Measurements from ENCODE around the gene APPBP2. TPM values are rescaled to one million over a fixed set of nuclear protein-coding genes. Genes with fewer than 3 reads are reported as not detected.
A peak's percentile ranks its signal among the peaks of the same experiment; 100 is the strongest.
"Not testable (repeated sequence)": the region's sequence is repeated elsewhere in the genome, so short reads cannot be mapped to it uniquely, and the experiment has no call there.

APPBP2 gene
- total RNA-seq (2014; rRNA removed; shearing (Covaris generic)) = 11.7 TPM in 2 replicates

GRCh38 chr17:60525685-60526514 is at the start of gene APPBP2:
TSS of gene APPBP2 (minus strand) at chr17:60526242. CDS start at chr17:60525931, 311 bp downstream.
- Histone ChIP-seq H3K36me3 (replicated peaks; ENCODE audit: control insufficient read depth, insufficient read depth, low read length) (no peaks in the 10 kb centered on the region), H3K27me3 (ENCODE audit: control insufficient read depth, insufficient read depth, low read length) (no peaks in the 10 kb centered on the region), H3K4me3 (ENCODE audit: insufficient read depth, low read depth, low read length) (peak within 1 kb of the TSS; percentile 72)
- peak; percentile 91 for DNase-seq

- no peak overlapping the region for H3K4me3 ChIP-seq (ENCODE audit: insufficient read depth, low read depth, low read length)
- no peaks in the 10 kb centered on the region for H3K36me3 ChIP-seq (replicated peaks; ENCODE audit: control insufficient read depth, insufficient read depth, low read length)
- no peaks in the 10 kb centered on the region for H3K27me3 ChIP-seq (ENCODE audit: control insufficient read depth, insufficient read depth, low read length)
- DNase-seq = no peak
These were observed 47.4 kb upstream of the APPBP2 start for GRCh38 chr17:60573236-60574051.

- no peak overlapping the region for H3K4me3 ChIP-seq (ENCODE audit: insufficient read depth, low read depth, low read length)
- H3K36me3 ChIP-seq (replicated peaks; ENCODE audit: control insufficient read depth, insufficient read depth, low read length) = no peaks in the 10 kb centered on the region
- H3K27me3 ChIP-seq (ENCODE audit: control insufficient read depth, insufficient read depth, low read length) = no peaks in the 10 kb centered on the region
- DNase-seq = no peak
These were observed 39.2 kb upstream of the APPBP2 start for GRCh38 chr17:60565233-60565632.

- Histone ChIP-seq H3K4me3 (ENCODE audit: insufficient read depth, low read depth, low read length) (no peak overlapping the region), H3K36me3 (replicated peaks; ENCODE audit: control insufficient read depth, insufficient read depth, low read length) (no peaks in the 10 kb centered on the region), H3K27me3 (ENCODE audit: control insufficient read depth, insufficient read depth, low read length) (no peaks in the 10 kb centered on the region)
- no peak for DNase-seq
These were observed 37.7 kb upstream of the APPBP2 start for GRCh38 chr17:60563743-60564142.

GRCh38 chr17:60562421-60562820 is 36.4 kb upstream of the APPBP2 start:
- Histone ChIP-seq H3K36me3 (replicated peaks; ENCODE audit: control insufficient read depth, insufficient read depth, low read length) (no peaks in the 10 kb centered on the region), H3K4me3 (ENCODE audit: insufficient read depth, low read depth, low read length) (no peak overlapping the region), H3K27me3 (ENCODE audit: control insufficient read depth, insufficient read depth, low read length) (no peaks in the 10 kb centered on the region)
- DNase-seq = no peak

- no peak for DNase-seq
- no peak overlapping the region for H3K4me3 ChIP-seq (ENCODE audit: insufficient read depth, low read depth, low read length)
- H3K27me3 ChIP-seq (ENCODE audit: control insufficient read depth, insufficient read depth, low read length) = no peaks in the 10 kb centered on the region
- H3K36me3 ChIP-seq (replicated peaks; ENCODE audit: control insufficient read depth, insufficient read depth, low read length) = no peaks in the 10 kb centered on the region
These were observed 34.8 kb upstream of the APPBP2 start for GRCh38 chr17:60560860-60561257.

- no peak for DNase-seq
- H3K36me3 ChIP-seq (replicated peaks; ENCODE audit: control insufficient read depth, insufficient read depth, low read length) = no peaks in the 10 kb centered on the region
- no peak overlapping the region for H3K4me3 ChIP-seq (ENCODE audit: insufficient read depth, low read depth, low read length)
- H3K27me3 ChIP-seq (ENCODE audit: control insufficient read depth, insufficient read depth, low read length) = no peaks in the 10 kb centered on the region
These were observed 34.2 kb upstream of the APPBP2 start for GRCh38 chr17:60559995-60560859.

- Histone ChIP-seq H3K36me3 (replicated peaks; ENCODE audit: control insufficient read depth, insufficient read depth, low read length) (no peaks in the 10 kb centered on the region), H3K27me3 (ENCODE audit: control insufficient read depth, insufficient read depth, low read length) (no peaks in the 10 kb centered on the region), H3K4me3 (ENCODE audit: insufficient read depth, low read depth, low read length) (no peak overlapping the region)
- no peak for DNase-seq
These were observed 33.6 kb upstream of the APPBP2 start for GRCh38 chr17:60559659-60559994.

GRCh38 chr17:60557805-60558204 is 31.8 kb upstream of the APPBP2 start:
- H3K4me3 ChIP-seq (ENCODE audit: insufficient read depth, low read depth, low read length) = no peak overlapping the region
- H3K27me3 ChIP-seq (ENCODE audit: control insufficient read depth, insufficient read depth, low read length) = no peaks in the 10 kb centered on the region
- DNase-seq = no peak
- no peaks in the 10 kb centered on the region for H3K36me3 ChIP-seq (replicated peaks; ENCODE audit: control insufficient read depth, insufficient read depth, low read length)

- no peak for DNase-seq
- H3K36me3 ChIP-seq (replicated peaks; ENCODE audit: control insufficient read depth, insufficient read depth, low read length) = no peaks in the 10 kb centered on the region
- H3K27me3 ChIP-seq (ENCODE audit: control insufficient read depth, insufficient read depth, low read length) = no peaks in the 10 kb centered on the region
- no peak overlapping the region for H3K4me3 ChIP-seq (ENCODE audit: insufficient read depth, low read depth, low read length)
These were observed 29.7 kb upstream of the APPBP2 start for GRCh38 chr17:60555786-60556185.

- DNase-seq = no peak
- Histone ChIP-seq H3K36me3 (replicated peaks; ENCODE audit: control insufficient read depth, insufficient read depth, low read length) (no peaks in the 10 kb centered on the region), H3K4me3 (ENCODE audit: insufficient read depth, low read depth, low read length) (no peak overlapping the region), H3K27me3 (ENCODE audit: control insufficient read depth, insufficient read depth, low read length) (no peaks in the 10 kb centered on the region)
These were observed 28.3 kb upstream of the APPBP2 start for GRCh38 chr17:60554377-60554788.

GRCh38 chr17:60552255-60552654 is 26.2 kb upstream of the APPBP2 start:
- H3K4me3 ChIP-seq (ENCODE audit: insufficient read depth, low read depth, low read length); DNase-seq; H3K27me3 ChIP-seq (ENCODE audit: control insufficient read depth, insufficient read depth, low read length); H3K36me3 ChIP-seq (replicated peaks; ENCODE audit: control insufficient read depth, insufficient read depth, low read length): not testable (repeated sequence)

- no peak for DNase-seq
- no peaks in the 10 kb centered on the region for H3K27me3 ChIP-seq (ENCODE audit: control insufficient read depth, insufficient read depth, low read length)
- no peaks in the 10 kb centered on the region for H3K36me3 ChIP-seq (replicated peaks; ENCODE audit: control insufficient read depth, insufficient read depth, low read length)
- H3K4me3 ChIP-seq (ENCODE audit: insufficient read depth, low read depth, low read length) = no peak overlapping the region
These were observed 22.9 kb upstream of the APPBP2 start for GRCh38 chr17:60548990-60549389.

- H3K4me3 ChIP-seq (ENCODE audit: insufficient read depth, low read depth, low read length) = no peak overlapping the region
- DNase-seq = peak; percentile 17
- no peaks in the 10 kb centered on the region for H3K27me3 ChIP-seq (ENCODE audit: control insufficient read depth, insufficient read depth, low read length)
- H3K36me3 ChIP-seq (replicated peaks; ENCODE audit: control insufficient read depth, insufficient read depth, low read length) = no peaks in the 10 kb centered on the region
These were observed 19.6 kb upstream of the APPBP2 start for GRCh38 chr17:60545465-60546191.

All from H7 (cell line).